Lung (tissue), 12 donors: ENCODE measurements around the gene RADIL. TPM values are rescaled to one million over a fixed set of nuclear protein-coding genes. Genes with fewer than 3 reads are reported as not detected.

ENCODE experiments used
- ATAC-seq: fragments of 200-7000 bp; cut with Tn5 transposase; one replicate; pipeline ENCODE4 v1.9.1; 2020; ENCODE audit warnings: moderate number of reproducible peaks; ENCODE audit not compliant: insufficient read depth, low FRiP score
- DNase-seq, 3 donors: peaks; one replicate each; pipeline ENCODE4 v3.0.0-alpha.2; 2013 to 2017
- H3K27ac ChIP-seq, 2 donors: one replicate each; pipeline ENCODE4 v1.5.1; 2013; ENCODE audit warnings: mild to moderate bottlenecking in 2 of 2, moderate library complexity in 2 of 2, control low read depth in 1 of 2, inconsistent platforms in 1 of 2, low read depth in 1 of 2, low read length in 1 of 2
- H3K27me3 ChIP-seq, 3 donors: one replicate each; pipeline ENCODE4 v1.5.1; 2013; ENCODE audit warnings: low read length in 2 of 3; ENCODE audit not compliant: control insufficient read depth in 3 of 3, insufficient read depth in 3 of 3
- H3K36me3 ChIP-seq, 4 donors: one replicate each; pipeline ENCODE4 v1.5.1; 2013; ENCODE audit warnings: low read length in 4 of 4, mild to moderate bottlenecking in 1 of 4, moderate library complexity in 1 of 4; ENCODE audit not compliant: control insufficient read depth in 4 of 4, insufficient read depth in 4 of 4
- H3K4me1 ChIP-seq, 5 donors: one replicate each; pipeline ENCODE4 v1.5.1; 2013; ENCODE audit warnings: low read length in 5 of 5, mild to moderate bottlenecking in 2 of 5, moderate library complexity in 1 of 5; ENCODE audit not compliant: control insufficient read depth in 5 of 5, insufficient read depth in 5 of 5
- H3K4me3 ChIP-seq: one replicate; pipeline ENCODE4 v1.5.1; 2013; ENCODE audit warnings: mild to moderate bottlenecking, control low read depth, moderate library complexity
- H3K9ac ChIP-seq, 2 donors: one replicate each; pipeline ENCODE4 v1.5.1; 2013; ENCODE audit warnings: low read length in 2 of 2, control low read depth in 1 of 2; ENCODE audit not compliant: insufficient read depth in 1 of 2
- H3K9me3 ChIP-seq, 4 donors: one replicate each; pipeline ENCODE4 v1.5.1; 2013; ENCODE audit warnings: low read length in 3 of 4, mild to moderate bottlenecking in 1 of 4, moderate library complexity in 1 of 4; ENCODE audit not compliant: control insufficient read depth in 4 of 4, insufficient read depth in 3 of 4
- CTCF ChIP-seq: IDR thresholded peaks from 2 replicates; pipeline ENCODE4 v1.5.1; 2012; ENCODE audit warnings: mild to moderate bottlenecking; ENCODE audit errors: control extremely low read depth, extremely low read depth
- WGBS, 2 donors: extraction: QIAGEN DNeasy Blood & Tissue Kit; methylation state at CpG; one replicate each; pipeline ENCODE4 v1.1.7; 2013; 5-methylcytosine and 5-hydroxymethylcytosine counted together
- polyA plus RNA-seq, 2 donors: library from polyadenylated mRNA; stranded (reverse); fragments of 200-250 nt; gene quantifications; one replicate each; pipeline ENCODE4 v1.2.1, GENCODE V29; 2013
- total RNA-seq, 2 donors: library from RNA; depleted of rRNA in 1 of 2; stranded (reverse); fragments of >200 nt in 1 of 2; gene quantifications; one replicate each; pipeline ENCODE4 v1.2.1, GENCODE V29; 2014 to 2021
- donor health status: control.
- donor health status: control.
- donor health status: Bipolar disorder and iron deficiency.
- donor health status: healthy.
- donor health status: DM: yes; HTN: yes; CAD: no.

Gene RADIL
- total and polyA plus RNA-seq, 4 donors: 3.7 to 9.3 (median 6.3) TPM

- 83 to 85% methylated on average over 15 of the region's 15 CpGs for WGBS, 2 donors
- H3K36me3 ChIP-seq: peaks cover 0 to 7% (median 3%) of the 10 kb centered on the region in 4 donors
These were observed 84.7 kb downstream of the RADIL start for GRCh38 chr7:4798706-4799235.

DNA sequence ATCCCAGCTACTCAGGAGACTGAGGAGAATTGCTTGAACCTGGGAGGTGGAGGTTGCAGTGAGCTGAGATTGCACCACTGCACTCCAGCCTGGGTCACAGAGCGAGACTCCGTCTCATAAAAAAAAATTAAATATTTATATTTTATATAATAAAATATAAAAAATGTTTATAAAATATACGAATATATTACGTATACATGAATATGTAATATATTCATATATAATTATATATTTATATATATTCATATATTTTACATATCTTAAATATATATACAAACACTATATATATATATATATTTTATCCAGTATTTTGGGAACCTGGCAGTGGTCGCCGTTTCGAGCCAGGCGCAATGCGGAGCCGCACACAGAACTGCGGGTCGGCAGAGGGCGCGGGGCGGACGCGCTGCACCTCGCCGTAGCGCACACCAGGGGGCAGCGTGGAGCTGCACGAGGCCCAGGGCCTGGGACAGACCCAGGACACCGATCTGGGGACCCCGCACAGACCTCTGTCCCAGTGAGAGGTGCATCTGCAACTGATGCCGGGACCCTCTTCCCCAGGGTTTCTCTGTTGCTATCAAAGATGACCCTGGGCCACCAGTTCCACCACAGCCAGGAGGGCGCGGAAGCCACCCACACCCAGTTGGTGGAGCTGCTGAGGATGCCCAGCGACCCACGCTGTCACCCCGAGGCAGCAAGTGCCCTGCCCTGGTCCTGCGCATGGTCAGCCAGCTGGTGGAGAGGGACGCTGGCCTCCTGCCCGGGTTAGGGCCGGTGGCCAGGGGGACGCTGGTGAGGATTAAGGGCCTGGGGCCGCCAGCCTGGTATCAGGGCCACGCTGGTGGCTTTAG lies 85.4 kb downstream of the RADIL start:
- peak; percentile 47 to 67 (median 58) for DNase-seq
- Histone ChIP-seq H3K9me3 (no peaks in the 10 kb centered on the region), H3K27ac (no peak overlapping the region), H3K36me3 (peaks cover 0 to 7% (median 3%) of the 10 kb centered on the region in 4 donors), H3K4me3 (no peak overlapping the region), H3K9ac (no peak overlapping the region), H3K4me1 (peaks cover 0 to 3% (median 0%) of the 10 kb centered on the region in 5 donors), H3K27me3 (no peaks in the 10 kb centered on the region)
- TF ChIP-seq CTCF: peak; percentile 64
- 35 to 40% methylated on average over 37 of the region's 37 CpGs for WGBS, 2 donors
- ATAC-seq: peak; percentile 63

More at GRCh38 chr7:4798706-4799235, 84.7 kb downstream of the RADIL start:
- no peak overlapping the region for H3K4me3 ChIP-seq
- H3K27ac ChIP-seq: no peak overlapping the region
- H3K4me1 ChIP-seq: peaks cover 0 to 3% (median 0%) of the 10 kb centered on the region in 5 donors
- no peak for DNase-seq
- no peak for TF ChIP-seq CTCF
- H3K9ac ChIP-seq: no peak overlapping the region
- no peaks in the 10 kb centered on the region for H3K27me3 ChIP-seq
- no peak for ATAC-seq
- H3K9me3 ChIP-seq: no peaks in the 10 kb centered on the region

GRCh38 chr7:4796453-4796852 lies 87.1 kb downstream of the RADIL start:
- Histone ChIP-seq H3K9ac (no peak overlapping the region), H3K27ac (no peak overlapping the region), H3K4me1 (peaks cover 0 to 9% (median 0%) of the 10 kb centered on the region in 5 donors), H3K36me3 (peaks cover 0 to 12% (median 9%) of the 10 kb centered on the region in 4 donors), H3K9me3 (no peaks in the 10 kb centered on the region), H3K27me3 (no peaks in the 10 kb centered on the region), H3K4me3 (no peak overlapping the region)
- WGBS, 2 donors: 86 to 89% methylated on average over 9 of the region's 9 CpGs
- TF ChIP-seq CTCF: no peak
- no peak for ATAC-seq
- DNase-seq: no peak
